ENCODE measurements around the gene GCAT.

The GCAT gene

DNA sequence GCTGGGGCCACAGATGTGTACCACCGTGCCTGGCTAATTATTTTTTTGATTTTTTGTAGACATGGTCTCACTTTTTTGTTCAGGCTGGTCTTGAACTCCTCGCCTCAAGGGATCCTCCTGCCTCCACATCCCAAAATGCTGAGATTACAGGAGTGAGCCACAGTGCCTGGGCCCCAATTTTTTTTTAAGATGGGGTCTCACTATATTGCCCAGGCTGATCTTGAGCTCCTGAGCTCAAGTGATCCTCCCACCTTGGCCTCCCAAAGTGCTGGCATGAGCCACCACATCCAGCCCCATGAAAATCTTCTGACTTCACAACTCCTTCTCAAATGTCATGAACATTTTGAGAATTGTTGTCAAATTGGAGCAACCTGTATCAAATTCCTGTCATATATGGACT, 38.7 kb downstream of the GCAT start:
- DNase-seq, result no peak

DNA sequence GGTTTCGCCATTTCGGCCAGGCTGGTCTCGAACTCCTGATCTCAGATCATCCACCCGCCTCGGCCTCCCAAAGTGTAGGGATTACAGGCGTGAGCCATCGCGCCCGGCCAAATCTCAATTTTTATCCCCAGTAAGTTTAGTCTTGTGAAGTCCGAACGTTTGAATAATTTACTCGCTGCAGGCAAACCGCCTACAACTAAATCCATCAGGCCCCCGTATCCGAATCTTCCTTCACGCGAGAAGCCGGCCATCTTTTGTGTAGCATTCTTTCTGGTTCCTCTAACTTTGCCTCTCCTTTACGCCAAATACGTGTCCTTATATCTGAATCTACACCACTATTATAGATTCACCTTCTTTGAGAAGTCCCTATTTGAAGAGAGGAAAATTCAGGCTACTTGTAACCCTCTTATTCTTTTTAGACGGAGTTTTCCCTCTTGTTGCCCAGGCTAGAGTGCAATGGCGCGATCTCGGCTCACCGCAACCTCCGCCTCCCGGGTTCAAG, 40.9 kb downstream of the GCAT start:
- no peak for DNase-seq

DNA sequence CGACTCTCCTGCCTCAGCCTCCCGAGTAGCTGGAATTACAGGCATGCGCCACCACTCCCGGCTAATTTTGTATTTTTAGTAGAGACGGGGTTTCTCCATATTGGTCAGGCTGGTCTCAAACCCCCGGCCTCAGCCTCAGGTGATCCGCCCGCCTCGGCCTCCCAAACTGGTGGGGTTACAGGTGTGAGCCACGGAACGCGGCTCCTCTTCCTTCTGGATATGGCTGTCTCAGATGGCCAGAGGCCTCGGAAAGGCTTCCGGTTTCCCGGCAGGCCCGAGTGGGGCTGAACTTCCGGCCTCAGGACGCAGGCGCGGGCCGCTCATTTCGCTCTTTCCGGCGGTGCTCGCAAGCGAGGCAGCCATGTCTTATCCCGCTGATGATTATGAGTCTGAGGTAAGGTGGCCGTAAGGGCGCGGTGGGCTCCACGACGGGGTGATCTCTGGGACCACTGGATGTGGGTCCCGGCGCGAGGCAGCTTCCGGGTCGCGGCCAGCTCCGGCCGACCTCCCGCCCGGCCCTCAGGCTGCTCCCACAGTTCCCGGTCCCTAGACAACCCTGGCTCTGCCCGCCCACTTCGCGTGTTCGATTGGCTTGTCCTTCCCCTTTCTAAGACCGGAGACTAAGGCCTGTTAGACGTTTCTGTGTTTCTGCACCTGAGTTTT, 41.5 kb downstream of the GCAT start, which contains the start of gene EIF3L:
Gene EIF3L (plus strand): TSS at position 331 of the 663 bp plus-strand sequence. CDS start 31 bp downstream, at position 362.
- DNase-seq, result peak; percentile 78

DNA sequence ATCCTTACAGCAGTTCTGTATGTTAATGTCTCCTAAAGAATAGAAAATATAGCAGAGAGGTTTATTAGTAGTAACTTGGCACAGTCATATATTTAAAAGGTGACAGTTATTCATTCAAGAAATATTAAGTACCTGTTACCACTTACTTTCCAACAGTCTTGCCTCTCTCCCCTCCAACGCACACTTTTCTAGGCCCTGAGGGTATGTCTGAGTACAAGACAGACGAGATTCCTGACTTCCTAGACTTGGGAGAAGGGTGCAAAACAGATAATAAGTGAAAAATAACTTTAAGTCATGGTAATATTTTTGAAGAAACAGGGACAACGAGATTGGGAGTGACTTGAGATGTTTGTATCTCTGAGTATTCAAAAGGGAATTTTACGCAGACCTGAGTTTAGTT, 43.1 kb downstream of the GCAT start:
- DNase-seq, result no peak

DNA sequence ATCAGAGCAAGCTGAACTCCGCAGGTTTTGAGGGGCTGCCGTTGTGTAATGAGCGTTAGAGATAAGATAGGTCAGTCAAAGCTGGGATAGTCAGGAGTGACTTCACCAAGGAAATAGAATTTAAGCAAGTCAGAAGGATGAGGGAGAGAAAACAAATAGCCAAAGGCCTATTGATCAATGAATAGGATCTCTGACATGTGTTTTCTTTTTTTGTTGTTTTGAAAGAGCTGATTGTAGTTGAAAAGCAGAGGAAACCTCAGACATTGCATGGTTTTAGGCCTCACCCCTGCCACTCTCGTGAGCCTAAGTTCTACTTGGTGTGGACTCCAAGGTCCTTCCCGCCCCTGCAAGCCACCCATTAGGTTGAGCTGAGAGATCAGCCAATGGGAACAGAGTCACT, 44.7 kb downstream of the GCAT start:
- no peak for DNase-seq

DNA sequence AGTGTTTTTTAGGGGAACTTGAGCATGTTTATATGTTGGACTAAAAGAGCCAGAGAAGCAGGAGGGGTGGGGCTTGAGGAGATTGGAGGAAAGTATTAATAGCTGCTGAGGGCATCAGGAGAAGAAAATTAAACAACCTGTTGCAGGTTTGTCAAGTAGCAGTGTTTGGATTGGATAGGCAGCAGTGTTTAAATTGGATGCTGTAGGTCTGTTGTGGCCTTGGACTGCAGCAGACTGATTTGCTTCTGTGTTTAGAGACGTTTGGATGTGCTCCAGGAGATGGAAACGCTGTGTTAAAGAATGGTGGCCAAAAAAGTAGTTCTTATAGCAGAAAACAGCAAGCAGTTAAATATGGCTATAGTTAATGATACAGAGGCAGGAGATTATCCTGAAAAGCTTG, 47.2 kb downstream of the GCAT start:
- DNase-seq, result no peak

DNA sequence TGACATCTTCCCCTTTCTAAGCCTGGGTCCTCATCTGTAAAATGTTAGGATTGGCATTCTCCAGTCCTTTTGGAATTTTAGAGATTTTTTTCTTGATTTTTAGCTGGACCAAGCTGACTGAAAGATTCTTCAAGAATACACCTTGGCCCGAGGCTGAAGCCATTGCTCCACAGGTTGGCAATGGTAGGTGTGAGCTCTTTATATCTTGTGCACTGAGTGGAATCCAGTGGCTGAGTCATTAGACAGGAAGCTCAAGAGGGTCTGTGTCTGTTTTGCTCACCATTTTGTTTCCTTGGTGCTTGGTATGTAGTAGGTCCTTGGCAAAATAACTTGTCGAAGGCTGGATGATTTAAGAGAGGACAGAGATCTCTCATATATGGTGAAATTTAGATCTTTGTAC, 47.7 kb downstream of the GCAT start:
- DNase-seq, result no peak

DNA sequence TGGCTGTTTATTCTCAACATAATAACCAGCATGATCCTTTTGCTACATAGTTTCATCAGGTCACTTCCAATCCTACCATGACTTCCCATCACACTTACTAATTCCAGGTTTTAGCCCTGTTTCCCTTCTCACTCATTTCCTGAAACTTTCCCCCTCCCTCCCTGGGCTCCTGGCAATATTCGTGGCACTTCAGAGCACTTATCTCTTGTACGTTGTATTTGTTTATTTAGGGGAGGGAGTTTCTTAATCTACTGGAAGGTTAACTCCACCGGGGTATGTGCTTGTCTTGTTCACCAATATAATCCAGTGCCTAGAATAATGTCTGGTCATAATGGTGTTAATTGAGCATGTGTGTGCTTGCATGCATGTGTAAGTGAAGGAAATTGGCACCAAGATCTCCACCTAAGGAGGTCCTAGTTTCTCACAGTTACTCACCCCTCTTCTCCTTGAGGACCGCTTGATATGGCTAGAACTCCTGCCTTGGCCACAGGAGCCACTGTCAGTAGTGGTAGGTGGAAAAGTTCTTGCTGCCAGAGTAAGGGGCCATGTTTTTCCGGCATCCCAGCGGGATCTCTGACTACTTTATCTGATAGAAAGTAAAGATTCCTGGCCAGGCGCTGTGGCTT, 53.2 kb downstream of the GCAT start:
- no peak for DNase-seq

DNA sequence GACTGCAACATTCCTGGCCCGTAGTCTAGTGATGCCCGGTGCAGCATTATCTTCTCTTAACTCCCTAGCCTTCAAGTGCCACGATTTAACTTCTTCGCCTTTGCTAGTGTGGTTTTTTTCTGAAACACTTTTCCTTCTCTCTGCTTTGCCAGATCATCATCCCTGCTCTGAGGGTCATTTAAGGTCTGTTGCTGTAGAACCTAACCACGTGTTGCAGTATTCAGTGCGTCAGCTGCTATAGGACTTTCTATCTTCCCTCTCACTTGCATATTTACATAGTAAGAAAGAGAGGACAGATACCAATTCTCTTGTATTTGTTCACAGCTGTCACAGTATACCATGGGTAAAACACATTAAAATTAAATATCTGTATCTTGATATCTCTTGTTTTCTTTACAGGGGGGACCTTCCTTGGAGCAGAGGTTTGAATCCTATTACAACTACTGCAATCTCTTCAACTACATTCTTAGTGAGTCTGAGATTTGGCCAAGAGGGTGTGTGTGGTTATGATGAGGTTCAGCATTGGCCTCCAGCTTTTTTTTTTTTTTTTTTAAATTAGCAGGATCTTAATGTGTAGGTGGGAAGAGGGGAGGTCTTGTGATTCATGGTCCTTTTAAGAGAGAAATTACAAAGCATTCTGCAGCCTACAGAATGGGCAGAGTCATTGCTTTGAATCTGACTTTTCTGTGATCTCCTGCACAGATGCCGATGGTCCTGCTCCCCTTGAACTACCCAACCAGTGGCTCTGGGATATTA, 55.0 kb downstream of the GCAT start:
- DNase-seq, result no peak

DNA sequence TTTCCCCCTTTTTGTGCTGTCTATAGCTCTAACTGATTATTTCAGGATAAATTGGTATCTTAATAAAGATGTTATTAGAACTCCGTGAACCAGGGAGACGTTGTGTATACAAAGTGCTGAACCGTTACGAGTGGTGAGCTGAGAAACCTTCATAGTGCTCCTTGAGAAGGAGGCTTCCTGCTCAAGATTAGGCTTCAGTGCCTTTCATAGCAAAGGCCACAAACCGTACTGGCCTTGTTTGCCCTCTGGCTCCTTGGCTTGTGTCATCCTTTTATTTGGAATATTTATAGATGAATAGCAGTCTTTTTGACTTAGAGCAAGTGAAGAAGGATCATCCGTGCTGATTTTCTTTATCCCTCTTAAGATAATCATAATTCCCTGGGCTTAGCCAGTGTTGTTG, 57.8 kb downstream of the GCAT start:
- DNase-seq, result no peak
